HG03159 (cell line): ENCODE results near the gene MISP3.

Experiments used
- ATAC-seq: cut with Tn5 transposase; IDR thresholded peaks from one replicate; pipeline ENCODE4 v1.9.1; 2021; ENCODE audit warnings: mild to moderate bottlenecking, moderate library complexity; ENCODE audit not compliant: unreplicated experiment

The MISP3 gene

DNA sequence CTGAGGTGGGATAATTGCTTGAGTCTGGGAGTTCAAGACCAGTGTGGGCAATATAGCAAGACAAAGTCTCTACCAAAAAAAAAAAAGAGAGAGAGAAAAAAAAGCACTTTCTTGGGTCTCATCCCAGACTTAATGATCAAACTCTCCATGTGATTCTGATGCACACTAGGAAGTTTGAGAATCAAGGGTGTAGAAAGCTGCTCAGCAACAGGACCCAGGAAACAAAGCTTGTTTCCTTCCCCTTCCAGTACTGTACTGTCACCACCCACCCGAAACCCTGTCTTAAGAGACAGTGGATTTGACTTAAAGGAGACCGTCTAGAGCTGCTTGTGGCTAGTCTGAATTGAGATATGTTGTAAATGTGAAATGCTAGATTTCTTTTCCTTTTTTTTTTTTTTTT, 5.8 kb downstream of the MISP3 start:
- ATAC-seq = no peak

- ATAC-seq = peak; percentile 83
These were observed 8.6 kb downstream of the MISP3 start for GRCh38 chr19:14080887-14081796.

- ATAC-seq = no peak
These were observed 9.4 kb downstream of the MISP3 start for GRCh38 chr19:14081797-14082674.

DNA sequence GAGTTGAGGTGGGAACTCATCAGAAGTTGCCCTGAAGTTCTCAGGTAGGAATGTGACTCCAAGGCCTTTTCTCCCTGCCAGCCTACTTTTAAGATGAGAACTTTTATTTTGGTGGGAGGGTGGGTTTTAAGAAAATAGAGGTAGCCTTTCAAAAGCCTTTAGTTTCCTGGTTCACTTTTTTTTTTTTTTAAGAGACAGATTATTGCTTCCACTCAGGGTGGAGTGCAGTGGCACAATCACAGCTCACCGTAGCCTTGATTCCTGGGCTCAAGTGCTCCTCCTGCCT, 10.0 kb downstream of the MISP3 start:
- no peak for ATAC-seq

- ATAC-seq = no peak
These were observed 12.9 kb downstream of the MISP3 start, which contains the start of gene C19orf67 for GRCh38 chr19:14085309-14085995. Gene C19orf67 (minus strand): TSS chr19:14085783. CDS start chr19:14085627, 156 bp downstream.

GRCh38 chr19:14086098-14086497, 13.5 kb downstream of the MISP3 start:
- no peak for ATAC-seq

- ATAC-seq = no peak
These were observed 16.2 kb downstream of the MISP3 start for GRCh38 chr19:14088634-14089411.

DNA sequence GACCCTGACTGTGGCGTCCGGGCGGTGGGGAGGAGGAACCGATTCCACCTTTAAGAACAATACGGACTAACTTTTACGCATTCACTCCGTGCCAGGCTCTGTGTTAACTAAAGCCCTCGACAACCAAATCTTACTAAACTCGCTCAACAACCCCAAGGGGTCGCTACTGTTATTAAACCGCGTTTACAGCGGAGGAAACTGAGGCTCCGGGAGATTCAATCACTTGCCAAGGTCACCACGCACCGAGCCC, 16.8 kb downstream of the MISP3 start:
- ATAC-seq = no peak

- peak; percentile 17 for ATAC-seq
These were observed 17.3 kb downstream of the MISP3 start for GRCh38 chr19:14089662-14090508.

GRCh38 chr19:14090509-14091080, 18.0 kb downstream of the MISP3 start, which contains the start of gene SAMD1:
Gene SAMD1 (minus strand): TSS chr19:14090751.
- ATAC-seq = peak; percentile 40

- ATAC-seq = peak; percentile 47
These were observed 18.7 kb downstream of the MISP3 start for GRCh38 chr19:14091081-14091812.

DNA sequence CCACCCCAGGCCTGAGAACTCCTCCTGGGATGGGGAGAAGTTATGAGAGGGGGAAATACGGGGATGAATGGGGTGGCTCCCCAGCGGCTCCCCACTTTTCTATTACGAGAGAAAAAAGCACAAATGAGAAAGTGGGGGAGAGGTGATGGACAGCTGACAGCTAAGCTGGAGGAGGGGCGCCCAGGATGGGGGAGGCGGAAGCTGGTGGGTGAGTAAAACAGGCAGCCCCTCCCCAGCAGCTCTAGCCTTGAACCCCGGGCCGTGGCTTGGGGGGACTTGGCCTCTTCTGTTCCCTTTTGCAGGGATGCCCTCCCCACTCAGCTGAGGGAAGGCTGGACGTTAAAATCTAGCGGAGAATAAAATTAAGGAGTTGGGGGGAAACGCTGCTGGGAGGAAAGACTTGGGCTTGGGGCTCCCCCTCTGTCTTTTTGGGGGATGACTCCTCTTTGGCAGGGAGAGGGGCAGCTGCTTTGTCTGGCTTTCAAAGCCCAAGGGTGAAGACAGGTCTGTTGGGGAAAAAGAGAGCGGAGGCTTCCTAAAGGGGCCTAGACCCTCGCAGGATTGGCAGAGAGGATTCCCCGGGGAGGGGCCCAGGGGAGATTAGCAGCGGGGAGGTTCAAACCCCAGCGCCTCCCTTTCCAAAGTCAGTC, 19.4 kb downstream of the MISP3 start:
- ATAC-seq = peak; percentile 5

DNA sequence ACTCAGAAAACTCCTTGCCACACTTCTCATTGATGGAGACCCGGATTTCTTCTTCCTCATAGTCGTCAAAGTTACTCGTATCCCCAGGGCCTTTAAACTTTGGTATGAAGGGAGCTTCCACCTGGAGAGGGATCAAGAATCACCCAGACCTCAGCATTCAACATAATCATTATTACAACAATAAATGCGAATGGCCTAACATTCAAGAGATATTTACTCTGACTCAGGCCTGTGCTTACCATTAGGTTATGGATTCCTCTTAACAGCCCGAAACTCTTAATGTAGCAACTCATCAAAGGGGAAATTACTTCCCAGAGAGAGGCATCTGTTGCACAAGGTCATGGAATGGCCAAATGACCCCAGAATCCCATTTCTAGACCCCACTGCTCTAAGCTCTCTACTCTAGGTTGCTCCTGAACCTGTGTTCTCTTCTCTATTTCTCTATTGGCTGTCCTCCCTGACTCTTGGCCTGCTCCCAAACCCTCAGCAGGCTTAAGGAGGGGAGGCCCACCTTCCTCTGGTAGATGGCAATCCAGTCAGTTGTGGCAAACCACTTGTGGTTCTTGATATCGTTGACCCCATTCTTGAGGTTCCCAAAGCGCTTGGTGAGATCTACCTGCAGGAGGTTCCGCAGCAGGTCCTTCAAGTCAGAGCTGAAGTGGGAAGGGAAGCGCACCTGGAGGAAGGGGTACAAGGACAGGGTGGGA, 20.7 kb downstream of the MISP3 start:
- ATAC-seq = no peak

GRCh38 chr19:14094854-14095253, 22.3 kb downstream of the MISP3 start:
- ATAC-seq = no peak

- ATAC-seq = no peak
These were observed 23.8 kb downstream of the MISP3 start for GRCh38 chr19:14096272-14096992.

- no peak for ATAC-seq
These were observed 25.1 kb downstream of the MISP3 start for GRCh38 chr19:14097532-14098151.
